Activated CD4-positive, CD25-positive, alpha-beta regulatory T cell treated with anti-CD3 and anti-CD28 coated beads, Interleukin-2, amount 50 U/mL, for 24 hours (primary cell): ENCODE data around the gene ATP13A4.

ENCODE experiments used
- ATAC-seq, 2 donors: fragments of 150-1000 bp; cut with Tn5 transposase; one replicate each; pipeline ENCODE4 v1.10.0; 2021; ENCODE audit warnings: mild to moderate bottlenecking in 1 of 2, moderate library complexity in 1 of 2

The ATP13A4 gene

GRCh38 chr3:193489949-193490348 is 64.7 kb downstream of the ATP13A4 start:
- no peak for ATAC-seq

GRCh38 chr3:193488741-193489140 is 66.0 kb downstream of the ATP13A4 start:
- no peak for ATAC-seq

GRCh38 chr3:193483988-193484539 is 70.6 kb downstream of the ATP13A4 start:
- ATAC-seq: no peak

- no peak for ATAC-seq
These were observed 73.3 kb downstream of the ATP13A4 start for GRCh38 chr3:193481436-193481835.

GRCh38 chr3:193474446-193474845 is 80.2 kb downstream of the ATP13A4 start:
- no peak for ATAC-seq

GRCh38 chr3:193470710-193471109 is 84.0 kb downstream of the ATP13A4 start:
- ATAC-seq: no peak

GRCh38 chr3:193465992-193466608 is 88.6 kb downstream of the ATP13A4 start:
- no peak for ATAC-seq

GRCh38 chr3:193464889-193465288 is 89.8 kb downstream of the ATP13A4 start:
- no peak for ATAC-seq

- no peak for ATAC-seq
These were observed 97.2 kb downstream of the ATP13A4 start for GRCh38 chr3:193457526-193457925.

- no peak for ATAC-seq
These were observed 102.4 kb downstream of the ATP13A4 start for GRCh38 chr3:193452338-193452737.

- no peak for ATAC-seq
These were observed 102.8 kb downstream of the ATP13A4 start for GRCh38 chr3:193451902-193452301.

- ATAC-seq: no peak
These were observed 107.6 kb downstream of the ATP13A4 start for GRCh38 chr3:193446965-193447602.

GRCh38 chr3:193439423-193439822 is 115.3 kb downstream of the ATP13A4 start:
- no peak for ATAC-seq

GRCh38 chr3:193418576-193419373 is 135.9 kb downstream of the ATP13A4 start:
- ATAC-seq: no peak

- ATAC-seq: no peak
These were observed 138.1 kb downstream of the ATP13A4 start for GRCh38 chr3:193416629-193417028.

- no peak for ATAC-seq
These were observed 147.0 kb downstream of the ATP13A4 start for GRCh38 chr3:193407688-193408087.

- ATAC-seq: no peak
These were observed 147.6 kb downstream of the ATP13A4 start for GRCh38 chr3:193407112-193407511.

- no peak for ATAC-seq
These were observed 151.4 kb downstream of the ATP13A4 start for GRCh38 chr3:193403307-193403706.

- no peak for ATAC-seq
These were observed 154.4 kb downstream of the ATP13A4 start for GRCh38 chr3:193400304-193400703.

GRCh38 chr3:193396451-193397244 is 158.0 kb downstream of the ATP13A4 start:
- no peak for ATAC-seq

GRCh38 chr3:193391902-193392301 is 162.8 kb downstream of the ATP13A4 start:
- no peak for ATAC-seq

GRCh38 chr3:193389335-193389734 is 165.4 kb downstream of the ATP13A4 start:
- ATAC-seq: no peak

- ATAC-seq: no peak
These were observed 166.3 kb downstream of the ATP13A4 start for GRCh38 chr3:193388361-193388760.
